ENCODE measurements around the gene FAM120A. TPM values are rescaled to one million over a fixed set of nuclear protein-coding genes. Genes with fewer than 3 reads are reported as not detected.

FAM120A gene
- total and polyA plus RNA-seq, 2 of the 13 experiments (the other 11 are each of a cell fraction or from before 2014, with no cell fraction given), result 41.3 to 44.4 TPM

DNA sequence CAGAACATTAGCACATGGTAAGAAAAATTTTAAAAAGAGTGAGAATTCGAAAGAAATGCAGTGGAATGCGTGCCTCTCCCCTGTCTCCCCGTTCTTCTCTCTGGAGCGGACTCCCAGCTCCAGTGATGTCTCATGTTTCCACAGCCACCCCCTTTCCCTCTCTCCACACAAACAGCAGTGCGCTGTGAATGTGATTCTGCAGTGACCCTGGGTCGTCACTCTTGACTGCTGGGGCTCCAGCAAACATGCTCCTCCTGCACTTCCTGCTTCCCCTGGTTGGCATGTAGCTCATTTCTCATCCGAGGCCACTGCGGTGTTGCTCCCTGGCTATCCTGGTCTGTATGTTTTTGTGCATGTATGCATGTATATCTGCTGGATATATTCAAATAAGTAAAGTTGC is 138.2 kb downstream of the FAM120A start (continued):
- TF ChIP-seq, protein P1, sequence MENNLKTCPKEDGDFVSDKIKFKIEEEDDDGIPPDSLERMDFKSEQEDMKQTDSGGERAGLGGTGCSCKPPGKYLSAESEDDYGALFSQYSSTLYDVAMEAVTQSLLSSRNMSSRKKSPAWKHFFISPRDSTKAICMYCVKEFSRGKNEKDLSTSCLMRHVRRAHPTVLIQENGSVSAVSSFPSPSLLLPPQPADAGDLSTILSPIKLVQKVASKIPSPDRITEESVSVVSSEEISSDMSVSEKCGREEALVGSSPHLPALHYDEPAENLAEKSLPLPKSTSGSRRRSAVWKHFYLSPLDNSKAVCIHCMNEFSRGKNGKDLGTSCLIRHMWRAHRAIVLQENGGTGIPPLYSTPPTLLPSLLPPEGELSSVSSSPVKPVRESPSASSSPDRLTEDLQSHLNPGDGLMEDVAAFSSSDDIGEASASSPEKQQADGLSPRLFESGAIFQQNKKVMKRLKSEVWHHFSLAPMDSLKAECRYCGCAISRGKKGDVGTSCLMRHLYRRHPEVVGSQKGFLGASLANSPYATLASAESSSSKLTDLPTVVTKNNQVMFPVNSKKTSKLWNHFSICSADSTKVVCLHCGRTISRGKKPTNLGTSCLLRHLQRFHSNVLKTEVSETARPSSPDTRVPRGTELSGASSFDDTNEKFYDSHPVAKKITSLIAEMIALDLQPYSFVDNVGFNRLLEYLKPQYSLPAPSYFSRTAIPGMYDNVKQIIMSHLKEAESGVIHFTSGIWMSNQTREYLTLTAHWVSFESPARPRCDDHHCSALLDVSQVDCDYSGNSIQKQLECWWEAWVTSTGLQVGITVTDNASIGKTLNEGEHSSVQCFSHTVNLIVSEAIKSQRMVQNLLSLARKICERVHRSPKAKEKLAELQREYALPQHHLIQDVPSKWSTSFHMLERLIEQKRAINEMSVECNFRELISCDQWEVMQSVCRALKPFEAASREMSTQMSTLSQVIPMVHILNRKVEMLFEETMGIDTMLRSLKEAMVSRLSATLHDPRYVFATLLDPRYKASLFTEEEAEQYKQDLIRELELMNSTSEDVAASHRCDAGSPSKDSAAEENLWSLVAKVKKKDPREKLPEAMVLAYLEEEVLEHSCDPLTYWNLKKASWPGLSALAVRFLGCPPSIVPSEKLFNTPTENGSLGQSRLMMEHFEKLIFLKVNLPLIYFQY (CRISPR knock-in tag; IDR thresholded peaks at IDR 0.05; ENCODE audit: borderline replicate concordance), result no peak
- TF ChIP-seq HOXA9 (CRISPR knock-in tag; IDR thresholded peaks at IDR 0.05; ENCODE audit: borderline replicate concordance) (no peak), ZNF841 (CRISPR knock-in tag; IDR thresholded peaks at IDR 0.05; ENCODE audit: borderline replicate concordance) (no peak), IRX3 (CRISPR knock-in tag; IDR thresholded peaks at IDR 0.05; ENCODE audit: borderline replicate concordance, low read depth) (no peak), EHMT2 (IDR thresholded peaks at IDR 0.05; ENCODE audit: borderline replicate concordance, low read depth, low read length) (no peak), SPEN (CRISPR knock-in tag; IDR thresholded peaks at IDR 0.05; ENCODE audit: low read depth) (0 out of 2 replicates have a peak, but pooled peaks have one; percentile 39), STAG1 (CRISPR knock-in tag; IDR thresholded peaks at IDR 0.05) (no peak), KAT2B (IDR thresholded peaks at IDR 0.05; ENCODE audit: borderline replicate concordance, low read depth, low read length) (no peak), GTF3A (CRISPR knock-in tag; conservative IDR thresholded peaks at IDR 0.05) (no peak), NR2F6 (IDR thresholded peaks at IDR 0.05) (0 out of 2 replicates have a peak, but pooled peaks have one; percentile 30), NR2F6 (CRISPR knock-in tag; IDR thresholded peaks at IDR 0.05) (peak; percentile 80), KDM1A (CRISPR knock-in tag; IDR thresholded peaks at IDR 0.05) (no peak), ZNF3 (CRISPR knock-in tag; IDR thresholded peaks at IDR 0.05) (no peak), ZNF567 (CRISPR knock-in tag; IDR thresholded peaks at IDR 0.05; ENCODE audit: borderline replicate concordance) (no peak), NFKB2 (CRISPR knock-in tag; IDR thresholded peaks at IDR 0.05; ENCODE audit: borderline replicate concordance) (no peak), ZBTB38 (CRISPR knock-in tag; IDR thresholded peaks at IDR 0.05) (peak; percentile 63)
- TF ChIP-seq, protein P2, sequence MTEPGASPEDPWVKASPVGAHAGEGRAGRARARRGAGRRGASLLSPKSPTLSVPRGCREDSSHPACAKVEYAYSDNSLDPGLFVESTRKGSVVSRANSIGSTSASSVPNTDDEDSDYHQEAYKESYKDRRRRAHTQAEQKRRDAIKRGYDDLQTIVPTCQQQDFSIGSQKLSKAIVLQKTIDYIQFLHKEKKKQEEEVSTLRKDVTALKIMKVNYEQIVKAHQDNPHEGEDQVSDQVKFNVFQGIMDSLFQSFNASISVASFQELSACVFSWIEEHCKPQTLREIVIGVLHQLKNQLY (CRISPR knock-in tag; IDR thresholded peaks at IDR 0.05), result 0 out of 2 replicates have a peak, but pooled peaks have one; percentile 26
- TF ChIP-seq, protein P3, sequence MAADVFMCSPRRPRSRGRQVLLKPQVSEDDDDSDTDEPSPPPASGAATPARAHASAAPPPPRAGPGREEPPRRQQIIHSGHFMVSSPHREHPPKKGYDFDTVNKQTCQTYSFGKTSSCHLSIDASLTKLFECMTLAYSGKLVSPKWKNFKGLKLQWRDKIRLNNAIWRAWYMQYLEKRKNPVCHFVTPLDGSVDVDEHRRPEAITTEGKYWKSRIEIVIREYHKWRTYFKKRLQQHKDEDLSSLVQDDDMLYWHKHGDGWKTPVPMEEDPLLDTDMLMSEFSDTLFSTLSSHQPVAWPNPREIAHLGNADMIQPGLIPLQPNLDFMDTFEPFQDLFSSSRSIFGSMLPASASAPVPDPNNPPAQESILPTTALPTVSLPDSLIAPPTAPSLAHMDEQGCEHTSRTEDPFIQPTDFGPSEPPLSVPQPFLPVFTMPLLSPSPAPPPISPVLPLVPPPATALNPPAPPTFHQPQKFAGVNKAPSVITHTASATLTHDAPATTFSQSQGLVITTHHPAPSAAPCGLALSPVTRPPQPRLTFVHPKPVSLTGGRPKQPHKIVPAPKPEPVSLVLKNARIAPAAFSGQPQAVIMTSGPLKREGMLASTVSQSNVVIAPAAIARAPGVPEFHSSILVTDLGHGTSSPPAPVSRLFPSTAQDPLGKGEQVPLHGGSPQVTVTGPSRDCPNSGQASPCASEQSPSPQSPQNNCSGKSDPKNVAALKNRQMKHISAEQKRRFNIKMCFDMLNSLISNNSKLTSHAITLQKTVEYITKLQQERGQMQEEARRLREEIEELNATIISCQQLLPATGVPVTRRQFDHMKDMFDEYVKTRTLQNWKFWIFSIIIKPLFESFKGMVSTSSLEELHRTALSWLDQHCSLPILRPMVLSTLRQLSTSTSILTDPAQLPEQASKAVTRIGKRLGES (CRISPR knock-in tag; IDR thresholded peaks at IDR 0.05; ENCODE audit: borderline replicate concordance), result no peak
- TF ChIP-seq, protein P4, sequence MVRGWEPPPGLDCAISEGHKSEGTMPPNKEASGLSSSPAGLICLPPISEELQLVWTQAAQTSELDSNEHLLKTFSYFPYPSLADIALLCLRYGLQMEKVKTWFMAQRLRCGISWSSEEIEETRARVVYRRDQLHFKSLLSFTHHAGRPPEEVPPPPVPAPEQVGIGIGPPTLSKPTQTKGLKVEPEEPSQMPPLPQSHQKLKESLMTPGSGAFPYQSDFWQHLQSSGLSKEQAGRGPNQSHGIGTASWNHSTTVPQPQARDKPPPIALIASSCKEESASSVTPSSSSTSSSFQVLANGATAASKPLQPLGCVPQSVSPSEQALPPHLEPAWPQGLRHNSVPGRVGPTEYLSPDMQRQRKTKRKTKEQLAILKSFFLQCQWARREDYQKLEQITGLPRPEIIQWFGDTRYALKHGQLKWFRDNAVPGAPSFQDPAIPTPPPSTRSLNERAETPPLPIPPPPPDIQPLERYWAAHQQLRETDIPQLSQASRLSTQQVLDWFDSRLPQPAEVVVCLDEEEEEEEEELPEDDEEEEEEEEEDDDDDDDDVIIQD (CRISPR knock-in tag; IDR thresholded peaks at IDR 0.05; ENCODE audit: low read depth), result no peak
- TF ChIP-seq, protein P5, sequence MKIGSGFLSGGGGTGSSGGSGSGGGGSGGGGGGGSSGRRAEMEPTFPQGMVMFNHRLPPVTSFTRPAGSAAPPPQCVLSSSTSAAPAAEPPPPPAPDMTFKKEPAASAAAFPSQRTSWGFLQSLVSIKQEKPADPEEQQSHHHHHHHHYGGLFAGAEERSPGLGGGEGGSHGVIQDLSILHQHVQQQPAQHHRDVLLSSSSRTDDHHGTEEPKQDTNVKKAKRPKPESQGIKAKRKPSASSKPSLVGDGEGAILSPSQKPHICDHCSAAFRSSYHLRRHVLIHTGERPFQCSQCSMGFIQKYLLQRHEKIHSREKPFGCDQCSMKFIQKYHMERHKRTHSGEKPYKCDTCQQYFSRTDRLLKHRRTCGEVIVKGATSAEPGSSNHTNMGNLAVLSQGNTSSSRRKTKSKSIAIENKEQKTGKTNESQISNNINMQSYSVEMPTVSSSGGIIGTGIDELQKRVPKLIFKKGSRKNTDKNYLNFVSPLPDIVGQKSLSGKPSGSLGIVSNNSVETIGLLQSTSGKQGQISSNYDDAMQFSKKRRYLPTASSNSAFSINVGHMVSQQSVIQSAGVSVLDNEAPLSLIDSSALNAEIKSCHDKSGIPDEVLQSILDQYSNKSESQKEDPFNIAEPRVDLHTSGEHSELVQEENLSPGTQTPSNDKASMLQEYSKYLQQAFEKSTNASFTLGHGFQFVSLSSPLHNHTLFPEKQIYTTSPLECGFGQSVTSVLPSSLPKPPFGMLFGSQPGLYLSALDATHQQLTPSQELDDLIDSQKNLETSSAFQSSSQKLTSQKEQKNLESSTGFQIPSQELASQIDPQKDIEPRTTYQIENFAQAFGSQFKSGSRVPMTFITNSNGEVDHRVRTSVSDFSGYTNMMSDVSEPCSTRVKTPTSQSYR (CRISPR knock-in tag; IDR thresholded peaks at IDR 0.05; ENCODE audit: borderline replicate concordance), result peak; percentile 22; the same call in 1 of the 2 replicates

Measured in HepG2 (cell line).